Stimulated activated naive CD8-positive, alpha-beta T cell treated with anti-CD3 and anti-CD28 coated beads, Interleukin-15, amount 100 ng/mL, for 72 hours (primary cell): ENCODE data around the gene TLR9.

Experiments
- ATAC-seq: fragments of 150-1000 bp; cut with Tn5 transposase; 2 replicates; pipeline ENCODE4 v1.10.0; 2021; ENCODE audit warnings: mild to moderate bottlenecking, moderate library complexity
- DNase-seq, 2 donors: peaks; one replicate each; pipeline ENCODE4 v3.0.0; 2021 to 2022
- H3K27ac Mint-ChIP-seq, 2 donors: one replicate each; pipeline ENCODE4 v1.8.0; 2022; ENCODE audit warnings: mild to moderate bottlenecking in 2 of 2, mixed read lengths in 2 of 2, moderate library complexity in 2 of 2
- H3K27me3 Mint-ChIP-seq: one replicate; pipeline ENCODE4 v1.8.0; 2022; ENCODE audit warnings: mixed read lengths
- H3K4me1 Mint-ChIP-seq: one replicate; pipeline ENCODE4 v1.8.0; 2022; ENCODE audit warnings: mild to moderate bottlenecking, mixed read lengths
- H3K4me3 Mint-ChIP-seq, 2 donors: one replicate each; pipeline ENCODE4 v1.8.0; 2022; ENCODE audit warnings: mild to moderate bottlenecking in 2 of 2, mixed read lengths in 2 of 2, moderate library complexity in 1 of 2
- H3K9me3 Mint-ChIP-seq, 2 donors: one replicate each; pipeline ENCODE4 v1.8.0; 2022; ENCODE audit warnings: mixed read lengths in 2 of 2

Gene TLR9

GRCh38 chr3:52253314-52254304, 28.2 kb upstream of the TLR9 start:
- H3K4me1 Mint-ChIP-seq = peaks cover 95% of the 10 kb centered on the region
- peak; percentile 95 for ATAC-seq

DNA sequence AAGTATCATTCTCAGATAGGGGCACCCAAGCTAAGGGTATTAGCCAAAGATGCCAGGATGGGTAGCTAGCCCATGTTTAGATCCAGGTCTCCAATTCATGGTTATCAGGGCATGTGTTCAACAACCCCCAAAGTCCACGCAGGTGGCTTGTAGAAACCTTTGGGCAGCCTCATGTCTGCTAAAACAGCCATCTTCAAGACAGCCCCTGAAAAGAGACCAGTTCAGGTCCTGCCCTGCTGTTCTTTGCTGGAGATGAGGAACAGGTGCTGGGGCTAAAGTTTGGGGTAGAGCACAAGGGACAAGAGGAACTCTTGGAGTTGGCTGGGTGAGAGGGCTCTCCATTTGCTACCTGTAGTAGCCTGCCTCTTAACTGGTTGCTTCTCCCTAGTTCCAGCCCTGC, 24.7 kb upstream of the TLR9 start:
- H3K4me1 Mint-ChIP-seq = peaks cover 86% of the 10 kb centered on the region
- no peak overlapping the region for H3K4me3 Mint-ChIP-seq
- no peaks in the 10 kb centered on the region for H3K27me3 Mint-ChIP-seq

More at GRCh38 chr3:52253314-52254304, 28.2 kb upstream of the TLR9 start:
- peak overlapping the region; percentile 90 to 91 for H3K27ac Mint-ChIP-seq
- H3K27me3 Mint-ChIP-seq = no peaks in the 10 kb centered on the region
- peak overlapping the region; percentile 81 to 83 for H3K4me3 Mint-ChIP-seq
- peak; percentile 86 to 92 for DNase-seq
- no peaks in the 10 kb centered on the region for H3K9me3 Mint-ChIP-seq

GRCh38 chr3:52249683-52250082, 24.2 kb upstream of the TLR9 start:
- no peaks in the 10 kb centered on the region for H3K9me3 Mint-ChIP-seq
- H3K4me1 Mint-ChIP-seq = peaks cover 86% of the 10 kb centered on the region
- ATAC-seq = no peak
- peak overlapping the region; percentile 29 to 96 for H3K4me3 Mint-ChIP-seq
- H3K27ac Mint-ChIP-seq = peak overlapping the region in 1 of 2 donors; percentile 94
- no peaks in the 10 kb centered on the region for H3K27me3 Mint-ChIP-seq
- DNase-seq = peak in 1 of 2 donors; percentile 7

More for the DNA sequence above, 24.7 kb upstream of the TLR9 start:
- DNase-seq (peak in 1 of 2 donors; percentile 9), ATAC-seq (no peak)
- Mint-ChIP-seq H3K9me3 (no peaks in the 10 kb centered on the region), H3K27ac (no peak overlapping the region)

DNA sequence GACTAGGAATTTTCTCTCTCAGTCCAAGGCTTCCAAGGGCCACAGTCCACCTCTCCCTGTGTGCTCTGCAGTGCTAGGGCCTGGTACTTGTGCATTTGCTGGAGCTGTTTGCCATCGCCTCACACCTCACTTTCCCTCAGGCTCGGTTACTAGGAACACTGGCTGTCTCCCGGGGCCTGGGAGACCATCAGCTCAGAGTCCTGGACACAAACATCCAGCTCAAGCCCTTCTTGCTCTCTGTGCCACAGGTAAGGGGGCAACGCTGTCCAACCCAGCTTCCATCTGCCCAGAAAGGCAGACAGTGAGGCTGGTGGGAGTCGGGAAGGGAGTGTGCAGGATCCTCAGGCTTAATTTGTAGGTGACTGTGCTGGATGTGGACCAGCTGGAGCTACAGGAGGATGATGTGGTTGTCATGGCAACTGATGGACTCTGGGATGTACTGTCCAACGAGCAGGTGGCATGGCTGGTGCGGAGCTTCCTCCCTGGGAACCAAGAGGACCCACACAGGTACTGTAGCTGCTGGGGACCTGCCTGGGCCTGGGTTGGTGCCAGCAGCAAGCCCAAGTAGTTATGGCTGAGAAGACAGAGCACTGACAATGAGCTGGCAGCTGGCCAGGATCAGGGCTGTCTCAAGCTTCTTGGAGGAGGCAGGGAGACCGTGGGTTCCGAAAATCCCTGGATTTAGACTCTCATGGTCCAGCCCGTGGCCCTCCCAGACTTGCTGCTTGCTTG, 23.5 kb upstream of the TLR9 start:
- DNase-seq (peak in 1 of 2 donors; percentile 24), ATAC-seq (no peak)
- Mint-ChIP-seq H3K27me3 (no peaks in the 10 kb centered on the region), H3K4me3 (peak overlapping the region; percentile 82 to 96), H3K27ac (peak overlapping the region; percentile 7 to 94), H3K4me1 (peaks cover 86% of the 10 kb centered on the region), H3K9me3 (no peaks in the 10 kb centered on the region)

DNA sequence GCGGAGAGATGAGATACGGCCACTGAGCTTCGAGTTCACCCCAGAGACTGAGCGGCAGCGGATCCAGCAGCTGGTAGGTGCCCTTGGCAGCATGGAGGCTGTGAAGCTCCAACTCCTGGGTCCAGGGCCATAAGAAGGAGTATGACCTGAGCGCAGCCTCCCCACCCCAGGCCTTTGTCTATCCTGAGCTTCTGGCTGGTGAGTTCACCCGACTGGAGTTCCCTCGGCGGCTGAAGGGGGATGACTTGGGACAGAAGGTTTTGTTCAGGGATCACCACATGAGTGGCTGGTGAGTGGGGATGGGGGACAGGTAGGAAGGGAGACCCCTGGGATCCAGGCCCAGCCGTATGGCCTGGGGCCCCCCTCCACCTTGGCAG, 22.7 kb upstream of the TLR9 start:
- H3K27me3 Mint-ChIP-seq = no peaks in the 10 kb centered on the region
- DNase-seq (no peak), ATAC-seq (no peak)
- peak overlapping the region; percentile 62 to 94 for H3K27ac Mint-ChIP-seq
- H3K9me3 Mint-ChIP-seq = peaks cover 0 to 5% of the 10 kb centered on the region in 2 donors
- peak overlapping the region; percentile 82 to 96 for H3K4me3 Mint-ChIP-seq
- H3K4me1 Mint-ChIP-seq = peaks cover 86% of the 10 kb centered on the region

DNA sequence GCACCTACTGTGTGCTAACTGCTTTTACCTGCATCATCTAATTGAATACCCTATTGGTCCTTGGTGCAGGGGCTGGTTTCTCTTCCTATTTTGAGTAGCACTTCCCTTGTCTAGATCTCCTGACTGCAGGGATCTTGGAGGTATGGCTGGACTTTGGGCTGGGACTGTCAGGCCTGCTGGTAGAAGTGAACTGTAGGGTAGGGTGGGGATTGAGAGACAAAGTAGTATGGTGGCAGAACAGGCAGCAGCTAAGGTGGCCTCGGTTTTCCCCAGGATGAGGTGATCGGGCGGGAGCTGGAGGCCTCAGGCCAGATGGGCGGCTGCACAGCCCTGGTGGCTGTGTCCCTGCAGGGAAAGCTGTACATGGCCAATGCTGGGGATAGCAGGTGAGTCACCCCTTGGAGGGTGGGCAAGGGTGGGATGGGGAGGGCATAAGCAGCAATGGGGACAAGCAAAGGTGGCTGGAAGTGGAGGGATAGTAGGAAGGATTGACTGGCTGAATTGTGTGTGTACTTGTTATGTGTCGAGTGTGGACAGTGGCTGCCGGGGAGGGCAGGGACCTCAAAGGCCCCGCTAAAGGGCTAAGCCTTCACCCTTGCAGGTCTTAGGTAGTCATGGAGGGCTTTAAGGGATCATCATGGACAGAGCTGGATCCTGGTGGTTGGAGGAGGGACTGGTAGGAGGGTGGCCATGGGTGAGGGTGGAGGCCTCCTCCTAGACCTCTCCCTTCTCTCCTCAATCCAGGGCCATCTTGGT, 22.1 kb upstream of the TLR9 start:
- Mint-ChIP-seq H3K27ac (peak overlapping the region; percentile 54 to 94), H3K4me1 (peaks cover 85% of the 10 kb centered on the region), H3K9me3 (peaks cover 0 to 6% of the 10 kb centered on the region in 2 donors), H3K27me3 (no peaks in the 10 kb centered on the region), H3K4me3 (peak overlapping the region; percentile 82 to 96)
- ATAC-seq (no peak), DNase-seq (peak in 1 of 2 donors; percentile 12)

DNA sequence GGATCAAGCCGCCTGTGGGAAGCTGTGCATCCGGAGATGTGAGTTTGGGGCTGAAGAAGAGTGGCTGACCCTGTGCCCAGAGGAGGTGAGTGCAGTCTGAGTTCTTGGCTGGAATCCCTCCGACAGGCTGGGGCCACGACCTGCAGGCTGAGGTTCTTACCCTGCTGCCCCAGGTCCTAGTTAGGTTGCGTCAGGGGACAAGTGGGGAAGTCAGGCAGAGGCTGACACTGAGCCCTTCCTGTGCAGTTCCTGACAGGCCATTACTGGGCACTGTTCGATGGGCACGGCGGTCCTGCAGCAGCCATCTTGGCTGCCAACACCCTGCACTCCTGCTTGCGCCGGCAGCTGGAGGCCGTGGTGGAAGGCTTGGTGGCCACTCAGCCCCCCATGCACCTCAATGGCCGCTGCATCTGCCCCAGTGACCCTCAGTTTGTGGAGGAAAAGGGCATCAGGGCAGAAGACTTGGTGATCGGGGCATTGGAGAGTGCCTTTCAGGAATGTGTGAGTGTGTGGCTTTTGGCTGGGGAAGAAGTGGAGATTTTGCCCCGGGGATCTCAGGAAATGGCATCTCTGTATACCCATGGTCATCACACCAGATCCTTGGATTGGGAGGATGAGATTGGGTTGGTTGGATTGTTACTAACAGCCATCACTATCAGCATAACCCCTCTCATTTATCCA, 21.4 kb upstream of the TLR9 start:
- peak overlapping the region; percentile 93 to 94 for H3K27ac Mint-ChIP-seq
- H3K27me3 Mint-ChIP-seq = no peaks in the 10 kb centered on the region
- H3K9me3 Mint-ChIP-seq = peaks cover 0 to 6% of the 10 kb centered on the region in 2 donors
- peaks cover 85% of the 10 kb centered on the region for H3K4me1 Mint-ChIP-seq
- DNase-seq = peak in 1 of 2 donors; percentile 35
- peak; percentile 8 for ATAC-seq
- H3K4me3 Mint-ChIP-seq = peak overlapping the region; percentile 82 to 96

DNA sequence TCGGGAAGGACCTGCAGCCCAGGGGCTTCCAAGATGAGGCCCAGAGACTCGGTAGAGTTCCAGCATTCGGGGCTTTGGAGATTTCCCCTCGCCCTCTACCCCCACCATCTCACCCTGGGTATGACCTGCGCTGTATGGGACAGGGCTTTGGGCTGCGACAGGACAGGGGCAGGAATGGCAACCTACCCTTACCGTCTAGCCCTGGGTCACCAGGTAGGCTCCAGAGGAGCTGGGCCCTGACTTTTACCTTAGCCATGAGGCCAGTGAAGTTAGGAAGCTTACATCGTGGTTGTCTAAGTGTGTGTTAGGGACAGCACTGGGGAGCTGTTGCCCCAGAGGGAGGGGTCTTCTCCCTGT, 20.8 kb upstream of the TLR9 start:
- peak; percentile 29 for ATAC-seq
- no peaks in the 10 kb centered on the region for H3K27me3 Mint-ChIP-seq
- H3K4me1 Mint-ChIP-seq = peaks cover 88% of the 10 kb centered on the region
- H3K4me3 Mint-ChIP-seq = peak overlapping the region; percentile 82 to 96
- DNase-seq = no peak
- peak overlapping the region; percentile 93 to 94 for H3K27ac Mint-ChIP-seq
- peaks cover 0 to 6% of the 10 kb centered on the region in 2 donors for H3K9me3 Mint-ChIP-seq

GRCh38 chr3:52245322-52246263, 20.1 kb upstream of the TLR9 start, which contains the start of gene PPM1M:
Gene PPM1M (plus strand): TSS chr3:52245759. CDS start chr3:52245825, 66 bp downstream.
- ATAC-seq = peak; percentile 59
- Mint-ChIP-seq H3K4me1 (peaks cover 90% of the 10 kb centered on the region), H3K4me3 (peak within 1 kb of the TSS; percentile 82 to 96), H3K27me3 (no peaks in the 10 kb centered on the region), H3K27ac (peak within 1 kb of the TSS; percentile 94), H3K9me3 (peaks cover 0 to 6% of the 10 kb centered on the region in 2 donors)
- peak; percentile 67 to 70 for DNase-seq

- DNase-seq = peak; percentile 55 to 80
- H3K4me1 Mint-ChIP-seq = peaks cover 84% of the 10 kb centered on the region
- no peaks in the 10 kb centered on the region for H3K27me3 Mint-ChIP-seq
- peak overlapping the region; percentile 81 to 96 for H3K4me3 Mint-ChIP-seq
- ATAC-seq = peak; percentile 39
- peak overlapping the region; percentile 91 to 94 for H3K27ac Mint-ChIP-seq
- peaks cover 0 to 6% of the 10 kb centered on the region in 2 donors for H3K9me3 Mint-ChIP-seq
Measured at GRCh38 chr3:52243791-52244628, 18.6 kb upstream of the TLR9 start.

- peak overlapping the region; percentile 62 to 77 for H3K4me3 Mint-ChIP-seq
- ATAC-seq = no peak
Measured at GRCh38 chr3:52242039-52242438, 16.6 kb upstream of the TLR9 start.

DNA sequence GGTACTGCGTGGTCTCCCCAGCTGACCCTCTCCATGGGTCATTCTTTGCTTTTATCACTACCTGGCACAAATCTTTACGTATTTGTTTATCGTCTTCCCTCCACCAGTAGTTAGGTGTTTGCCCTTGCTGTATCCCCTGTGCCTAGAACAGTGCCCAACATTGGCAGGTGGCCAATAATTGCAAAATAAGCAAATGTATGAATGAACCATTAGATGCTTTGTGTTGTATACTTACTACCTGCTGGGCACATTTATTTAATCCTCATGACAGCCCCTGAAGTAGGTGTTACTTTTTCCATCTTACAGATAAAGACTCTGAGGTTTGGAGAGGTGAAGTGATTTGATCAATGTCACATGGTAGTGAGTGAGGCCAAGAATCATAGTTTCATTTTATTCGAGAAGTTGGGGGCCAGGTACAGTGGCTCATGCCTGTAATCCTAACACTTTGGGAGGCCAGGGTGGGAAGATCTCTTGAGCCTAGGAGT, 15.5 kb upstream of the TLR9 start:
- no peaks in the 10 kb centered on the region for H3K27me3 Mint-ChIP-seq
- H3K4me3 Mint-ChIP-seq = peak overlapping the region; percentile 96 to 98
- H3K9me3 Mint-ChIP-seq = peaks cover 0 to 6% of the 10 kb centered on the region in 2 donors
- no peak for DNase-seq
- peak overlapping the region; percentile 100 for H3K27ac Mint-ChIP-seq
- peaks cover 82% of the 10 kb centered on the region for H3K4me1 Mint-ChIP-seq
- peak; percentile 4 for ATAC-seq

More at GRCh38 chr3:52242039-52242438, 16.6 kb upstream of the TLR9 start:
- no peak for DNase-seq
- peaks cover 80% of the 10 kb centered on the region for H3K4me1 Mint-ChIP-seq
- no peaks in the 10 kb centered on the region for H3K27me3 Mint-ChIP-seq
- H3K27ac Mint-ChIP-seq = peak overlapping the region in 1 of 2 donors; percentile 94
- H3K9me3 Mint-ChIP-seq = peaks cover 0 to 6% of the 10 kb centered on the region in 2 donors
